Peyer's patch (tissue), 4 donors: ENCODE results near the gene TNNT2.

Source experiments
- CTCF ChIP-seq, 6 experiments: fragments of 450-650 bp in 4 of 6; fragments of 200-600 bp in 2 of 6; sonication (generic) in 1 of 6; IDR thresholded peaks; one replicate each; pipeline ENCODE4 v1.5.1; 2017 to 2019; ENCODE audit warnings: antibody characterized with exemption in 6 of 6, mild to moderate bottlenecking in 3 of 6, moderate library complexity in 1 of 6
- POLR2A ChIP-seq, 2 donors: fragments of 450-650 bp; IDR thresholded peaks; one replicate each; pipeline ENCODE4 v1.5.1; 2017; ENCODE audit warnings: antibody characterized with exemption in 2 of 2, mild to moderate bottlenecking in 2 of 2, moderate library complexity in 2 of 2

GRCh38 chr1:201399352-201400126, 22.1 kb upstream of the TNNT2 start:
- TF ChIP-seq POLR2A (IDR thresholded peaks at IDR 0.05) (peak; percentile 83 to 85), CTCF (IDR thresholded peaks at IDR 0.05) (no peak)
